Measurements from ENCODE around the gene TSPAN32.
"Not testable (repeated sequence)": the region's sequence is repeated elsewhere in the genome, so short reads cannot be mapped to it uniquely, and the experiment has no call there.

Gene TSPAN32

DNA sequence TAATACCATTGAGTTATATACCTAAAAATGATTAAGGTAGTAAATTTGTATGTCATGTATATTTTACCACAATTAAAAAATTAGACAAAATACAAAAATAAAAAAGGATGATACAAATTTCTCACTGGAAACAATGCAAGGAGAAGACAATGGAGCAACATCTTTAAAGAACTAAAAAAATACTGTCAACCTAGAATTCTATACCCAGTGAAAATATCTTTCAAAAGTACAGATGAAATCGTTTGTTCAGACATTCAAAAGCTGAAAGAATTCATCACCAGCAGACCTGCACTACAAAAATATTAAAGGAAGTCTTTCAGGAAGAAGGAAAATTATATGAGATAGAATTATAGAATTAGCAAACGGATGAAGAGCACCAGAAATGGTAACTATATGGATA, 21.6 kb upstream of the TSPAN32 start:
- DNase-seq (ENCODE audit: extremely low read depth in 1 of 2, low read depth in 1 of 2), result no peak

DNA sequence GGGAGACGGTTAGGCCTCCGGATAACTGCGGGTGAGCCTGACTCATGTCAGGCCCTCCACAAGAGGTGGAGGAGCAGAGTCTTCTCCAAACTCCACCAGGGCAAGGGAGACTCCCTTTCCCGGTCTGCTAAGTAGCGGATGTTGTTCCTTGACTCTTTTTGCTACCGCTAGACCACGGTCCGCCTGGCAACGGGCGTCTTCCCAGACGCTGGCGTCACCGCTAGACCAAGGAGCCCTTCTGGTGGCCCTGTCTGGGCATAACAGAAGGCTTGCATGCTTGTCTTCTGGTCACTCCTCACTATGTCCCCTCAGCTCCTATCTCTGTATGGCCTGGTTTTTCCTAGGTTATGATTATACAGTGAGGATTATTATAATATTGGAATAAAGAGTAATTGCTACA, 15.5 kb upstream of the TSPAN32 start:
- not testable (repeated sequence) for DNase-seq (ENCODE audit: extremely low read depth in 1 of 2, low read depth in 1 of 2)

DNA sequence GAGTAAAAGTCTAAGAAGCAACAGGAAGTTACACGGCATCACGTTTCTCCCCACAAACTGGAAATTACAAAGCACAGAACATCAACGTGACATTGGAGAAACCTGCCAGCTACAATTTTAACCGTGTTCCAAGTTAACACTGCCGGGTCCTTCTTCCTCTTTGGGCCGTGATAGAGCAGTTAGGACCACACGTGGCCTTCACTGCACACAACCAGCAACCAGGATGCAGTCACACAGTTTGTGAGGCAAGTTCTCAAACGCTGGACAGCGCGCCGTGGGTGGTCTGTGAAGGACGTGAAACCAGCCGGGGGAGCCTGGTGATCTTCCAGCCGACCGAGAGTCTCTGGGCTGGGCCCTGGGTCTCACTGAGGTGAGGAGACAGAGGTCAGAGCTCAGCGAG, 14.7 kb upstream of the TSPAN32 start:
- DNase-seq (ENCODE audit: extremely low read depth in 1 of 2, low read depth in 1 of 2), result no peak

DNA sequence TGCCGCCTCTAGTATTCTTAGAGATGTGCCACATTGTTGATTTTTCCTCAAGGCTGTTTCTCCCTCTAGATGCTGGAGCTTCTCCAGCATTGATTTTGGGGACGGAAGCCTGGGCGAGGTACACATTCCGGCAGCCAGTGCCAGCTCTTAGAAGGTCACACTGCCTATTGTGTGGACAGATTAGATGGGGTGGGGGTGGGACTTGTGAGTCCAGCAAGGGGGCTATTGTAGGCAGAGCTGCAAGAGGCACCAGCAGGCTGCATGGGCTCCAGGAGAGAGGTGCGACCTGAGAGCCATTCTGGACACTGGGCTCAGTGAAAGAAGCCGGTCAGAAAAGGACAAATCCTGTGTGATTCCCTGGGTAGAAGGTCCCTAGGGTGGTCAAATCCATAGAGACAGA, 12.5 kb upstream of the TSPAN32 start:
- DNase-seq (ENCODE audit: extremely low read depth in 1 of 2, low read depth in 1 of 2), result no peak

DNA sequence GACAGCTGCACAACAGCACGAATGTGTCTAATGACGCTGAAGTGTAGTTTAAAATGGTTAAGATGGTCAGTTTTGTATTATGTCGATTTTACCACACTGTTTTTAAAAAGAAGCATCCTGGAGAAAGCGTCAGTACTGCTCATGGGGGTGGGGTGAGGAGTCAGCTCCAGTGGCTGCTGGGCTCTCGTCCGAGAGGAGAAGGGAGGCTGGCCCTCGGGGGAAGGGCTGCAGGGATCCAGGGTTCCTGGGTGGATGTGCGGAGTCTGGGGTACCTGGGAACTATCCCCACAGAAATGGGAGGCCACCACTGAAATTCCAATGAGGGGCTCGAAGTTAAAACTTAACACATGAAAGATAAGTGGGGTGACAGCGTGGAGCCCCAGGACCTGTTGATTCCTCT, 12.0 kb upstream of the TSPAN32 start:
- no peak for DNase-seq (ENCODE audit: extremely low read depth in 1 of 2, low read depth in 1 of 2)

DNA sequence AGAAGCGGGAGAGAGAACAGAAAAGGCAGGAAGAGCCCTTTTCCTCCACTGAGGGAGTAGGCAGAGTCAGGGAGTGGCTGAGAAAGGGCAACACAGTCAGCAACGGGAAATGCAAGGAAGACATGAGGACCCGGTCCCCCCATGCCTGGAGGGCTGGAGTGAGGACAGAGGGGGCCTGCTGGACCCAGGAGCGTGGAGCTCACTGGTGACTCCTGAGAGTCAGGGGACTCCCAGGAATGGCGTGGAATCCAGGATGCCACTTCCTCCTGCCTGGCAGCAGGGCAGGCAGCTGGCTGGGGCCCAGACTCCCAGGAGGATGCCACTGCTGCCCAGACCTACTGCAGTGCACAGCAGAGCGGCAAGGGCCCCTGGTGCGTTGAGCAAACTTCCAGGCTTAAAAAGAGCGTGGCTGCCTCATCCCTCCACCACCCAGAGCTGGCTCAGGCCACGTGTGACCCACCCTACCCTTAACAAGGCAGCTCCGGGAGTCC, 11.4 kb upstream of the TSPAN32 start:
- DNase-seq (ENCODE audit: extremely low read depth in 1 of 2, low read depth in 1 of 2), result no peak

DNA sequence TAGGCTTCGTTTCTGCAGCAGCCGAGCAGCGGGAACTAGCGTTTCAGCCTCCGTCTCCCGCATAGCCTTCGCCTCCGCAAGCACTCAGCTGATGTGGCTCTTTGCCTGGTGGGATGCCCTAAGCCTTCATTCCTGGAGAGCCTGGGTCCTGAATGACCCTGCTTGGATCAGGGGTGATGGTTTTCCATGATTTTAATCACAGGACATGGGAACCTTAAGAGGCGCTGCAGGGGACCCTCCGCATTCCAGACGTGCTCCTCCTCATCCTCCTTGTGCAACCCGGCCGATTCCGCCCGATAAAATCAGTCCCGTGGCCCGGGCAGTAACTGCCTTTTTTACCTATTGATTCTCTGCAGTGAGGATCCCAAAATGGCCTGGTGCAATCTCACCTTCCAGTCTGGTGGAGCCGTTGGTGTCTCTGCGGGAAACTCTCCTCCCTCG, 8.3 kb upstream of the TSPAN32 start:
- DNase-seq (ENCODE audit: extremely low read depth in 1 of 2, low read depth in 1 of 2), result no peak

DNA sequence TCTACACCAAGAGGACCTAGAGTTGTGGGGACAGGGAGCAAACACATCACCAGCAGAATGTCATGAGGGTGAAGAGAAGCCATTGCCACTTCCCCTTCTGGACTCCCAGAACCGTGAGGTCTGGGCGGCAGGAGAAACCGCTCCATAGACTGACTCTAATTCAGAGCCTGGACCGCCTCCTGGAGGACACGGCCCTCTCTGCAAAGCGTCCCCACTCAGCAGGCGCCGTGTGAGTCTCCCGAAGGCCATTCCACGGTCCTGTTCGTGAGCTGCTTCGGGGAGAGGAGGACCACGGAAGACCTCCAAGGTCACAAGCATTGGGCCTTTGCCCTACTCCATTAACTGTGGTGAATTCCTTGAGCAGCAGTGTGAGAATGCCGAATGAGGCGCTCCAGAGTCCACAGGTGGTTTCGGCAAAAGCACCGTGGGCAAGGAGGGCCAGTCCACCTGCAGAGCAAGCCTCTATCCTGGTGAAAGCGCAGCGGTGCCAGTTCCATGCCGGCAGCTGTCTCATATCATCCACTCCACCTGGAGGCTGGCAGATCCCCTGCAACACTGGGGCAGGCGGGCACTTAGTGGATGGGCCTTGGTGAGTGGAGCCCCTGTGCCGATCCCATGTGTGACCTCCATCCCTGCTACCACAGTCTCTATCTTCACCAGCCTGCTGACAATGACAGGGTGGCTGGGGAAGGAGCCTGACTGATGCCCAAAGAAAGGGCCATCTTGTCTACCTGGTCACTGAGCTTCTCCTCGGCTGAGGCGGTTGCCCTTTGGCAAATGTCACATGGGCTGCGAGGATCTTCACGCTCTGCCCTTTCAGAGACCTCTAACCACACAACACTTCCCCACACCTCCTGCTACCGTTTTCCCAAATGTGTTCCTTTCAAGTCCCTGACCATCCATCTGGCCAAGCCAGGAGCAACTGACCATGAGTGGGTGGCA, 7.6 kb upstream of the TSPAN32 start:
- no peak for DNase-seq (ENCODE audit: extremely low read depth in 1 of 2, low read depth in 1 of 2)

DNA sequence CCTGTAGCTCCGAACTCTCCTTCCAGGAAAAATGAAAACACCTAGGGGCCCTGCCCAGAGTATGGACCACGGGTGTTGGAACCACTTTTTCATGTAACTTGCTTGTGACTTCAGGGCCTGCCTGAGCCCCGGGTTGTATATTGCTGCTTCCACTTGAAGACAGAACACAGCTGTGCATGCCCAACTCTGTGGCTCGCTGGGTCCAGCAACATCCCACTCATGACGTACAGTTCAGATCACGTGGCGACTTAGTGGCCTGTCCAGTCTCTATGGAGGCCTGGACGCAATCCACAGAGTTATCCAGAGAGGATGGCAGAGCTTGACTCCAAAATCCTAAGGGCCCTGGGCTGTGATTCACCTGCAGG, 6.9 kb upstream of the TSPAN32 start:
- DNase-seq (ENCODE audit: extremely low read depth in 1 of 2, low read depth in 1 of 2), result no peak

DNA sequence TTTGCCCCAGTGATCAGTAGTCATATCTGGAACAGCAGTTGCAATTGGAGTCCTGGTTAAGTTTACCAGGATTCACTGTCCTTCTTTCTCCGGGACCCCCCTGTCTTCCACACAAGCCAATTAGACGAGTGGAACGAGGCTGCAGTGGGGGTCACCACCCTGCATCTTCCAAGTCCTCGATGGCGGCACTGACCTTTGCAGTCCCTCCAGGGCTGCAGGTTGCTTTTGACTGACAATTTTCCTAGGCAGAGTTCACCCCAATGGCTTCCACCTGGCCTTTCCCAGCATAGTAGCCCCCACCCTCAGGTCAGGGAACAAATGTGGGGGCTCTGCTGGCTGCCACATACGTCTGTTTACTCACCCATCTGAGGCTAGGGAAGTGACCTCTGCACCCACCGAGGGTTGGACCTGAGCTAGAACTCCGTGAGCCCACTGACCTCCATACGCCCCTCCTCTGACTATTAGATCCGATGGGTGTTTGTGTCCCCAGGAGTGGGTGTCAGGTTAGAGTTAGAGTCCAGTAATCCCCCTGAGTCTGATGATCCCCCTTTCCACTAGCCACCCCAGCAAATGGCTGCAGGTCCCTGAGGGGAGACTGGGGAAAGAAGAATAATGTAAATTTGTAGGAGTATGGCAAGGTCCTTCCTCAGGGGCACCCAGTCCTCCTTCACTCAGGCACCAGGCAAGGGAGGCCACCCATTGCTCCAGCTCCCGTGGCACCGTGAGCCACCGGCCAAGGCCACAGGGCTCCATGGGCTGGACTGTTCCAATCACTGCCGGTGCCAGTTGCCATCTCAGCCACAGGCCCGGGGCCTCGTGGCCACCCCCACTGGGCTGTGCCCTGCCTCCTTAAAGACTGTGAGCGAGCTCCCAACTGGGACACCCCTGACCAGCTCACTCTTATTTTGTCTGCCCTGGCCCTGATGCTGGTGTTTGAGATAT, 5.6 kb upstream of the TSPAN32 start:
- DNase-seq (ENCODE audit: extremely low read depth in 1 of 2, low read depth in 1 of 2), result no peak

DNA sequence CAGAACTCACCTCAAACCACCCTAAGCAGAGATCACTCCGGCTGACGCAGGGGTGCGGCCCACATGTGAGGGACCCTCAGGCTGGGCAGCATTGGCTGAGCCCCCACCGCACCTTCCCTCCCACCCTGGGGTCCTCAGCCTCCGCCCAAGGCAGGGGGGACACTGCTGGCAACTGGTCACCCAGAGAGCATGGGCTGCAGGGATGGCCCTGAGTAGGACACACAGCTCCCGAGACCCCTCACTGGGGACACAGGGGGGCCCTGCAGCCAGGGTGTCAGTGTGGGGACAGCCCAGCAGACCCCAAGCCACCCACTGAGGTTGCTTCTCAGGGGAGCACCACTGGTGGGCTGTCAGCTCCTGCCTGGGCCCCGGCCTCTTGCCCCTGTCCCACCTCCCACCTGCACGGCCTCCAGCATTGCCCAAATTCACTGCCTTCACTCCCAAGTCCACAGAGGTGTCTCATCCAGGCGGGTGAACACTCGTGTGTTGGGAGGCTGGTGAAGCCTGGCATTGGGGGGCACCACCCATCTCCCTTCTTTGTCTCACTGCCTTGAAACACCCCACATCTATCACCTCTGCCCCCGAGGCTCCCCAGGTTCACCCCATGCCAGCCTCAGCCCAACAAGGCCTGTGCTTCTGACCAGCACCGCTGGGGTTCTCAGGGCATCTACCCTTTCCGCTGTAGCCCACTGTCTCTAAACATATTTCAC, 4.7 kb upstream of the TSPAN32 start:
- DNase-seq (ENCODE audit: extremely low read depth in 1 of 2, low read depth in 1 of 2), result no peak

DNA sequence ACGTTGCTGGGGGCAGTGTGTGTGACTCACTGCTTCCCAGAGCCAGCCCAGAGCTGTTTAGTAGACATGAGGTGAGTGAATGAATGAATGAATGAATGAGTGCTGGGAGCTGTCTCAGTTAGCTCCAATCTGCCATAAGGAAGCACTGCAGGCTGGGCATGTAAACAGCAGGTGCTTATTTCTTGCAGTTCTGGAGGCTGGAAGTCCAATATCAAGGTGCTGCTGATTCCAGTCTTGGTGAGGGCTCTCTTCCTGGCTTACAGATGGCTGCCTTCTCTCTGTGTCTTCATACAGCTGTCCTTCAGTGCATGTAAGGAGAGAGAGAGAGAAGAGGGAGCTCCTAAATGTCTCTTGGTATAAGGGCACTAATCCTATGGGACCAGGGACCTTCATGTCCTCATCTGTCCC, 4.2 kb upstream of the TSPAN32 start:
- no peak for DNase-seq (ENCODE audit: extremely low read depth in 1 of 2, low read depth in 1 of 2)

DNA sequence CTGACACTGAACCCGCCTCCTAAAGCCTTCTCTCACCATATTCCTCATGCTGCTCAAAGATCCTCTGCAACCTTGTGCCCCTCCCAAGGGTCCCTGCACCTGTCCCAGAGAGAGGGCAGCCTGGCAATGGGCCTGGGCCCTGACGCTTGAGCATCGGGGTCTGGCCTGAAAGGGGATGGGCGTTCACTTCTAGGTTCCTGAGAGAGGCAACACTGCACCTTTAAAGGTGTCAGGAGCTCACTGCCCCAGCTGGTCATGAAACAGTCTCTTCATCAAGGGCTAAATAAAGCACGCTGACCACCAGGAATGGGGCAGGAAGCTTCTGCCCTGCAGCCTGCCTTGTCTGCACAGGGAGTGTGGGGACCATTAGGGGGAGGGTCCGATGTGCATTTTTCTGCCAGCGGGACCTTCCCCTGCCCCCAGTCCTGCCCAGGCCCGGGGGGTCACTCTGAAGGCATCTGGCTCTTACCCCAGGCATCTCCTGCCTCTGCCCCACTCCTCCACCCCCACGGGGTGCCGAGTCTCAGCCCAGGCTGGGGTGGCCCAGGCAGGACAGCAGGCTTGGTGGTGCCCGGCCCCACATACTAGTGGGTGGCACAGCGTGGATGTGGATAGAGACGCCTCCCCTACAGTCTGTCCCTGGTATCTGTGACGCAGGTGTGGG, 3.5 kb upstream of the TSPAN32 start:
- DNase-seq (ENCODE audit: extremely low read depth in 1 of 2, low read depth in 1 of 2), result no peak

DNA sequence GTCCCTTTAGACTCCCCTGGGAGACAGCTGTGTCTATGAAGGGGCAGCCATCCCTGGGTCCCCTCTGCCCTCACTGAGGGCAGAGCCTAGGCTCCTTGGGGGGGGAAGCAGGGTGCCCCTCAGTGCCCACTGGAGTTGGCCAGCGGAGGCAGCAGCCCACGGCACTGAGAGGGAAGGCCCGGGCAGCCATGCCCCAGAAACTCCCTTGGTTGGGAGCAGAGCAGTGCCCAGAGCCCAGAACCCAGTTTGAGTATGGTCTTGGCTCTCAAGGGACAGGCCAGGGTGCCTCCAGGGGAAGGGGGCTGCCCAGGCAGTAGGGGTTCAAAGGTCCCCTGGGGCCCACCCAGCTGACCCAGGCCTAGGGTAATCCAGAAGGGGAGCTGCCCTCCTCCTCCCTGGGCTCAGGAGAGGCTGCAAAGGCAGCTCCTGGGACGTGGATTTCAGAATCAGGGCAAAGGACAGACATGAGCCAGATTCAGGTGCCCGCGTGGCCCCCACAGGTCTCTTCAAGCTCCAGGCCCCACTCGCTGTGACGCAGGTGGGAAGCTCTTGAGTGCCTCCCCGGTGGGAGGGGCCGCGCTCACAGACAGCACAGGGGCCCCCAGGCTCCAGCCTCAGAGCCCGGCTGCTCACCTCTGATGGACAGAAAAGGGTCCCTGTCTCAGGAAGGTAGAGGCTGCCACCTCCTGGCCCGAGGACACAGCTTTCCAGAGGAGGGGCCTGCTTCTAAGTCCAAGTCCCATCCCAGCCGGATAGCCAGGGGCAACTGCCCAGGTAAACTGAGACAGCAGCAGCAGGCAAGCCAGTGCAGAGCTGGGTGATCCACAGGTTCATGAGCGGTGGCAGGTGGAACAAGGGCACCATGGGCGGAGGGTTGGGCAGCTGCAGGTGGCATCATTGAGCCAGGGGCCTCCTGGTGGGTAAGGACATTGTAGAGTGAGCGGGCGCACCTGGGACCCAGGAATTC, 2.7 kb upstream of the TSPAN32 start:
- no peak for DNase-seq (ENCODE audit: extremely low read depth in 1 of 2, low read depth in 1 of 2)

DNA sequence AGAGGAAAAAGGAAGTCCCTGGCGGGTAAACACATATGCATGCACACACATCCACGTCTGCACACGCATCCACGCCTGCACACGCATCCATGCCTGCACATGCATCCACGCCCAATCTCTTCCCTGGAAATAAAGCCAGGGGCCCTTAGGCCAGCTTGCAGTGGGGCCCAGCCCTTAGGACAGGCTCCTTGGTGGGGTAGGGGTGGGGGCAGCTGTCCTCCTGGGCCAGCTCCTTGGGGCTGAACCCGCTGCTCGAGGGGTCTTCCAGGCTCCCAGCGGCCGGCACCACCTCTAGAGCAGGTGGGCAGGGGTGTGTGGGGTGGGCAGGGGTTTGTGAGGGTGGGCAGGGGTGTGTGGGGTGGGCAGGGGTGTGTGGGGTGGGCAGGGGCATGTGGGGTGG, 2.0 kb upstream of the TSPAN32 start:
- DNase-seq (ENCODE audit: extremely low read depth in 1 of 2, low read depth in 1 of 2), result no peak

DNA sequence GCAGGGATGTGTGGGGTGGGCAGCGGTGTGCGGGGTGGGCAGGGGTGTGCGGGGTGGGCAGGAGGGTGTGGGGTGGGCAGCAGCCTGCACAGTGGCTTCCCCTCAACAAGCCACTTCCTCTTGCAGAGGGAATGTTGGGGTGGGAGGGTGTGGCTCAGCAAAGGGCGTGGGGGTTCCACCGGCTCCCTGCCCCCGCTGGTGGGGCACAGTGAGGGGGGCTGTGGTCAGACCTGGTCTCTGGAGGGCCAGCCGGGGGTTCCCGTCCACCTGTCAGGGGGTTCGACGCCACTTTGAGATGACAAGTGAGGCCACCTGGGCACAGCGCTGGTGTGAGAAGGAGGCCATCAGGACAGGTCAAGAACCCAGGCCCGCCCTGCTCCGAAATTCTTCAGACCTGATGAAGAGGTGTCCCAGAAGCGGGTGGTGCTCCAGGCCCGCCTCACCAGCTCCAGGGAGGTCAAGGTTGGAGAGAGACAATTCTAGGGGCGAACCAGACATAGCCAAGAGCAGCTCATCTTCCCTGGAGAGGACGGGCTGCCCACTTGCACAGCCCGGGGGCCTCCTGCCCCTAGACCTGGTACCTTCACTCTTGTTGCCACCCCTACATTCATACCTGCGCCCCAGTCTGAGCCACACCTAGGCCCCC, 1.4 kb upstream of the TSPAN32 start:
- no peak for DNase-seq (ENCODE audit: extremely low read depth in 1 of 2, low read depth in 1 of 2)

DNA sequence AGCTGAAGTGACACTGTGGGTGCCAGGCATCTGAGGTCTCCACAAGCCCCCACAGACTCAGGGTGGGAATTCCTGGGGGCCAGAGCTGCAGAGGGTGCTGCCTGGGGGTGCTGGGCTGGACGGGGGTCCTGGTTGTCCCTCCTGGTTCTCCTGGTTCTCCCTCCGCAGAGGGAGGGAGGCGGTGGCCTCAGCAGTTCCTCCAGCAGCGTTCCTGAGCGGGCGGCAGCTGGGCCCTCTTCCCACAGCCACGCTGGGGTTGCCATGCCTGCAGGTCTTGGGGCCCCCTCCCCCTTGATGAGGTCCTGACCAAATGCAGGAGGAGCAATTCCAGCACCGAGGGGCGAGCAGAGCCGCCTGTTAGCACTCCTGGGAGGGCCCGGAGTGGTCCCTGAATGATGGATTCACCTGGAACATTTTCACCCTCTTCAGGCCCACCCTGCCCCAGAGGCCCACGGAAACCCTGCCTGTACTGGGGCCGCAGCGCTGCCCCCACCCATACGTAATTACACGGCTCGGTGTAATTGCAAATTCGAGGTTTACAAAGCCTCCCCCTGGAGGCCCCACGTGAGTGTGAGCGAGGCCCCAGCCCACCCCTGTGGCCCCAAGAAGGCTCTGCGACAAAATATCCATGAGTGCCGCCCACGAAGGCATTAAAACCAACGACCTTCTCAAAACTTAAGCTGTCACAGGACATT, 730 bp upstream of the TSPAN32 start:
- DNase-seq (ENCODE audit: extremely low read depth in 1 of 2, low read depth in 1 of 2), result no peak

DNA sequence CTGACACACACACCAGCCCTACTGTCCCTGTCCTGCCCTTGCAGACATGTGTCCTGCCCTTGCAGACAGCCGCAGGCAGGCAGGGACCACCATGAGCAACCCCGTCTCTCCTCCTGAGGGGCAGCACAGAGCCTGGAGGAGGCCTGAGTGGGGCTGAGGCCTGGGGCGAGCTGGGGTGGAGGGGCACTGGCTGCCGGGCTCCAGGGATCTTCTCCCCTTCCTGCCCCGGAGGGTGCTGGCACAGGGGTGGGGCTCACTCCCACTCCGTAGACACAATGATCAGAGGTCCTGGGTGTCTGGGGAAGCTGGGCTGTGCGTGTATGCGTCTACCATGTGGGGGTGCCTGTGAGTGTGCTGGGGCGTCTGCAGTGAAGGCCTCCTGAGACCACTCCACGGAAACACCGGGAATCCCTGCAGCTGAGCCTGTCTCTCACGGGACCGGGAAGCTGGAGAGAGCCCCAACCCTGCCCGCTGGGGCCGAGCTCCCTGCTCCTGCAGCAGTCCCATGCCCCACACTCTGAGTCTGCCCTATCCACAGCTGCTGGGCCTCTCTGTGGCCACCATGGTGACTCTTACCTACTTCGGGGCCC, 588 bp downstream of the TSPAN32 start:
- DNase-seq (ENCODE audit: extremely low read depth in 1 of 2, low read depth in 1 of 2), result no peak

Data from stimulated activated CD8-positive, alpha-beta memory T cell treated with anti-CD3 and anti-CD28 coated beads, Interleukin-7, amount 100 ng/mL, for 48 hours (primary cell).